DMS114 treated with DMSO at 0.1 percent for 48 hours (cell line): ENCODE data around the gene HIBADH.
"Not testable (repeated sequence)": the region's sequence is repeated elsewhere in the genome, so short reads cannot be mapped to it uniquely, and the experiment has no call there.

Experiments
- DNase-seq: peaks from one replicate; lab custom pipeline; 2025; ENCODE audit not compliant: unreplicated experiment; lab: John Stamatoyannopoulos, UW

The HIBADH gene

GRCh38 chr7:27603813-27604212 lies 58.9 kb downstream of the HIBADH start:
- no peak for DNase-seq

- no peak for DNase-seq
These were observed 59.9 kb downstream of the HIBADH start for GRCh38 chr7:27602766-27603165.

- DNase-seq = no peak
These were observed 61.5 kb downstream of the HIBADH start for GRCh38 chr7:27601217-27601616.

- no peak for DNase-seq
These were observed 62.4 kb downstream of the HIBADH start for GRCh38 chr7:27600247-27600646.

GRCh38 chr7:27595009-27595408 lies 67.7 kb downstream of the HIBADH start:
- no peak for DNase-seq

- no peak for DNase-seq
These were observed 69.5 kb downstream of the HIBADH start for GRCh38 chr7:27593226-27593625.

GRCh38 chr7:27590416-27590815 lies 72.3 kb downstream of the HIBADH start:
- DNase-seq = no peak

- no peak for DNase-seq
These were observed 75.3 kb downstream of the HIBADH start for GRCh38 chr7:27587429-27587828.

GRCh38 chr7:27586825-27587224 lies 75.9 kb downstream of the HIBADH start:
- DNase-seq = no peak

- DNase-seq = no peak
These were observed 76.8 kb downstream of the HIBADH start for GRCh38 chr7:27585781-27586447.

- DNase-seq = no peak
These were observed 80.8 kb downstream of the HIBADH start for GRCh38 chr7:27581906-27582305.

GRCh38 chr7:27581119-27581518 lies 81.6 kb downstream of the HIBADH start:
- no peak for DNase-seq

- no peak for DNase-seq
These were observed 83.1 kb downstream of the HIBADH start for GRCh38 chr7:27579565-27579964.

- not testable (repeated sequence) for DNase-seq
These were observed 84.5 kb downstream of the HIBADH start for GRCh38 chr7:27578169-27578568.

- peak; percentile 25 for DNase-seq
These were observed 86.2 kb downstream of the HIBADH start for GRCh38 chr7:27576360-27576944.

- no peak for DNase-seq
These were observed 87.1 kb downstream of the HIBADH start for GRCh38 chr7:27575613-27576012.

GRCh38 chr7:27569106-27569505 lies 93.6 kb downstream of the HIBADH start:
- no peak for DNase-seq

- DNase-seq = no peak
These were observed 95.4 kb downstream of the HIBADH start for GRCh38 chr7:27567266-27567665.

- no peak for DNase-seq
These were observed 97.7 kb downstream of the HIBADH start for GRCh38 chr7:27564881-27565482.

GRCh38 chr7:27560706-27561235 lies 101.9 kb downstream of the HIBADH start:
- DNase-seq = no peak

GRCh38 chr7:27555670-27556069 lies 107.0 kb downstream of the HIBADH start:
- DNase-seq = no peak

GRCh38 chr7:27554826-27555225 lies 107.9 kb downstream of the HIBADH start:
- no peak for DNase-seq
